Trophoblast cell (in vitro differentiated cells and primary cell): Measurements from ENCODE around the gene GALNT8.

Source experiments
- DNase-seq, 2 donors: peaks; one replicate each; pipeline ENCODE4 v3.0.0-alpha.2; 2016
- H2AFZ ChIP-seq: 2 replicates; pipeline ENCODE4 v1.6.1; 2013; ENCODE audit warnings: low read length, moderate library complexity, mild to moderate bottlenecking; ENCODE audit not compliant: insufficient read depth, poor library complexity
- H2AK5ac ChIP-seq: 2 replicates; pipeline ENCODE4 v1.6.1; 2013; ENCODE audit warnings: mild to moderate bottlenecking, low read length
- H2BK120ac ChIP-seq: 2 replicates; pipeline ENCODE4 v1.6.1; 2013; ENCODE audit warnings: low read length, mild to moderate bottlenecking, moderate library complexity; ENCODE audit not compliant: insufficient read depth, poor library complexity
- H2BK12ac ChIP-seq: 2 replicates; pipeline ENCODE4 v1.6.1; 2013; ENCODE audit warnings: mild to moderate bottlenecking, low read length, moderate library complexity
- H2BK5ac ChIP-seq: 2 replicates; pipeline ENCODE4 v1.6.1; 2013; ENCODE audit warnings: low read length, low read depth, moderate library complexity, mild to moderate bottlenecking; ENCODE audit not compliant: poor library complexity
- H3K14ac ChIP-seq: 2 replicates; pipeline ENCODE4 v1.6.1; 2013; ENCODE audit warnings: mild to moderate bottlenecking, low read length
- H3K18ac ChIP-seq: 2 replicates; pipeline ENCODE4 v1.6.1; 2013; ENCODE audit warnings: mild to moderate bottlenecking, low read length
- H3K23ac ChIP-seq: 2 replicates; pipeline ENCODE4 v1.6.1; 2013; ENCODE audit warnings: low read length
- H3K27ac ChIP-seq: 2 replicates; pipeline ENCODE4 v1.5.1; 2013; ENCODE audit warnings: low read depth, mild to moderate bottlenecking, inconsistent platforms, low read length, moderate library complexity
- H3K27me3 ChIP-seq: 2 replicates; pipeline ENCODE4 v1.6.1; 2013; ENCODE audit warnings: inconsistent platforms, mild to moderate bottlenecking, low read length, moderate library complexity; ENCODE audit not compliant: insufficient read depth
- H3K36me3 ChIP-seq, 2 experiments: 1 replicate in 1 of 2; 2 replicates in 1 of 2; pipeline ENCODE4 v1.6.1; 2013; ENCODE audit warnings: low read length in 2 of 2, mild to moderate bottlenecking in 2 of 2, moderate library complexity in 1 of 2; ENCODE audit not compliant: insufficient read depth in 2 of 2, control insufficient read depth in 1 of 2
- H3K4ac ChIP-seq: 2 replicates; pipeline ENCODE4 v1.6.1; 2013; ENCODE audit warnings: low read depth, mild to moderate bottlenecking, low read length, moderate library complexity
- H3K4me1 ChIP-seq, 2 experiments: 1 replicate in 1 of 2; 2 replicates in 1 of 2; pipeline ENCODE4 v1.6.1; 2013; ENCODE audit warnings: low read length in 2 of 2, mild to moderate bottlenecking in 2 of 2, moderate library complexity in 1 of 2; ENCODE audit not compliant: insufficient read depth in 2 of 2, control insufficient read depth in 1 of 2
- H3K4me2 ChIP-seq: 2 replicates; pipeline ENCODE4 v1.6.1; 2013; ENCODE audit warnings: inconsistent platforms, mild to moderate bottlenecking, low read length, moderate library complexity
- H3K4me3 ChIP-seq: 2 replicates; pipeline ENCODE4 v1.5.1; 2013; ENCODE audit warnings: mild to moderate bottlenecking, low read depth, low read length, inconsistent platforms
- H3K79me1 ChIP-seq: one replicate; pipeline ENCODE4 v1.6.1; 2013; ENCODE audit warnings: low read length
- H3K79me2 ChIP-seq: 2 replicates; pipeline ENCODE4 v1.6.1; 2013; ENCODE audit warnings: low read length, mild to moderate bottlenecking; ENCODE audit not compliant: control insufficient read depth, insufficient read depth, poor library complexity
- H3K9ac ChIP-seq: 2 replicates; pipeline ENCODE4 v1.6.1; 2013; ENCODE audit warnings: mild to moderate bottlenecking, low read length
- H3K9me3 ChIP-seq: 2 replicates; pipeline ENCODE4 v1.6.1; 2013; ENCODE audit warnings: low read depth, mild to moderate bottlenecking, control low read depth, inconsistent platforms, low read length; ENCODE audit not compliant: insufficient read depth
- H4K12ac ChIP-seq: 2 replicates; pipeline ENCODE4 v1.6.1; 2013; ENCODE audit warnings: low read depth, mild to moderate bottlenecking, low read length, moderate library complexity
- H4K8ac ChIP-seq: 2 replicates; pipeline ENCODE4 v1.6.1; 2013; ENCODE audit warnings: low read depth, mild to moderate bottlenecking, low read length, moderate library complexity
- H4K91ac ChIP-seq: one replicate; pipeline ENCODE4 v1.6.1; 2013; ENCODE audit warnings: low read depth, mild to moderate bottlenecking, low read length, moderate library complexity
- WGBS: extraction: QIAGEN DNeasy Blood & Tissue Kit; methylation state at CpG from one replicate; pipeline ENCODE4 v1.1.7; 2013; ENCODE audit warnings: missing lambda C conversion rate; ENCODE audit not compliant: insufficient read length, insufficient coverage; ENCODE audit errors: extremely low coverage; 5-methylcytosine and 5-hydroxymethylcytosine counted together

GALNT8 gene

DNA sequence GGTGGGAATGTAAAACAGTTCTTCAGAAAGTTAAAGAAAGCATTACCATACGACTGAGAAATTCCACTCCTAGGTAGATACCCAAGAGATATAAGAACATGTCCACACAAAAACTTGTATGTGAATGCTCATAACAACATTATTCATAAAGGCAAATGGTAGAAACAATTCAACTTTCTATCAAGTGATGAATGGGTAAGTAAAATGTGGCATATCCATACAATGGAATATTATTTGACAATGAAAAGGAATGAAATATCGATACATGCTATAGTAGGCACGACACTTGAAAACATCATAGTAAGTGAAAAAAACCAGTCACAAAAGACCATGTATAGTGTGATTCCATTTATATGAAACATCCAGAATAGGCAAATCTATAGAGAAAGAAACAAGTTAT, 71.3 kb downstream of the GALNT8 start:
- no CpG with 5 or more reads among the region's 3 CpGs for whole genome bisulfite sequencing
- Histone ChIP-seq H2BK5ac (no peak overlapping the region), H3K14ac (no peak overlapping the region), H4K91ac (no peak overlapping the region), H2AFZ (no peak overlapping the region), H3K4ac (no peak overlapping the region), H3K79me1 (no peaks in the 10 kb centered on the region), H3K4me2 (no peak overlapping the region), H3K9me3 (no peaks in the 10 kb centered on the region), H3K23ac (no peak overlapping the region), H3K18ac (no peak overlapping the region), H3K4me1 (no peaks in the 10 kb centered on the region), H2BK120ac (no peak overlapping the region), H3K9ac (no peak overlapping the region), H4K8ac (no peak overlapping the region), H3K4me3 (no peak overlapping the region), H3K27me3 (no peaks in the 10 kb centered on the region), H2BK12ac (no peak overlapping the region), H3K36me3 (no peaks in the 10 kb centered on the region), H2AK5ac (no peak overlapping the region), H4K12ac (no peak overlapping the region), H3K79me2 (no peaks in the 10 kb centered on the region), H3K27ac (no peak overlapping the region)
- no peak for DNase-seq

DNA sequence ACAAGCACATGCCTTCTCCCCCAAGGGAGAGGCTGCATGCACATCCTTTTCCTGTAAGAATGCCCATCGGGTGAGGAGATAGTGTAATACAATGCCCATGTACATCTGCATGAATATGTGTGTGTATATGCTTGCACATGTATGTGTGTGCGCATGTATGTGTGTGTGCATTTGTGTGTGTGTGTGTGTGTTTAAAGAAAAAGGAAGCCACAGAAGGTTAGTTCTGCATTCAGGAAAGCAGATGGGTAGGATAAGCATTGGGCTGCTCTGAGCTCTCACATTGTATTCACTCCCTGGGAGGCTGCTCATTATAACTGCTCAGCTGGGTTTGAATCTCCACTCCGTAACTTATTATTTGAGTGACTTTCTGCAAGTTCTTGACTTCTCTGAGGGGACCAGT, 74.3 kb downstream of the GALNT8 start:
- Histone ChIP-seq H3K27ac (no peak overlapping the region), H3K14ac (no peak overlapping the region), H3K9ac (peak overlapping the region; percentile 5), H4K12ac (no peak overlapping the region), H2AFZ (no peak overlapping the region), H2BK5ac (no peak overlapping the region), H4K91ac (no peak overlapping the region), H3K4me3 (no peak overlapping the region), H3K36me3 (no peaks in the 10 kb centered on the region), H3K9me3 (no peaks in the 10 kb centered on the region), H3K23ac (no peak overlapping the region), H2AK5ac (no peak overlapping the region), H3K4me1 (no peaks in the 10 kb centered on the region), H3K79me1 (no peaks in the 10 kb centered on the region), H3K79me2 (no peaks in the 10 kb centered on the region), H2BK12ac (no peak overlapping the region), H3K18ac (no peak overlapping the region), H3K4ac (no peak overlapping the region), H3K27me3 (no peaks in the 10 kb centered on the region), H3K4me2 (no peak overlapping the region), H2BK120ac (no peak overlapping the region), H4K8ac (no peak overlapping the region)
- DNase-seq, result no peak
- WGBS, result no CpG with 5 or more reads among the region's 3 CpGs

DNA sequence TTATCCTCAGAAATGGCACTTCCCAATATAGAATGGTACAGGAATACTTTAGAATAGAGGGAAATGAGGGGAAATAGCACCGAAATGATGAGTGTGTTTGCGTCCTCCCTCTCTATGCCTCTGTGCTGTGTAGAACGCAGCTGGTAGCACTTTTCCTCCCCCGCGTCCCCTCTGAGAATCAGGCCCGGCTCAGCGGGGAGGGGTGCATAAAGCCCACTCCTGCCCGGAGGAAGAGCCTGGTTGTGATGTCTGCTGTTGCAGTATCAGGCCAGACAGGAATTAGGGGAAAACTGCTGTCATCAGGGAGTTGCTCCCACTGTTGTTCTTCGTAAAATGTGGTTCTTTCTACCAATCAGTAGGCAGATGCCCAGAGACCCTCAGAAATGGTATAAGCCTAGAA, 76.0 kb downstream of the GALNT8 start:
- no peak overlapping the region for H3K14ac ChIP-seq
- H3K9me3 ChIP-seq, result no peaks in the 10 kb centered on the region
- H3K4me2 ChIP-seq, result no peak overlapping the region
- H2BK12ac ChIP-seq, result no peak overlapping the region
- no peak overlapping the region for H2AK5ac ChIP-seq
- H3K79me1 ChIP-seq, result no peaks in the 10 kb centered on the region
- no peak overlapping the region for H3K27ac ChIP-seq
- no peaks in the 10 kb centered on the region for H3K36me3 ChIP-seq
- H3K9ac ChIP-seq, result no peak overlapping the region
- H3K27me3 ChIP-seq, result no peaks in the 10 kb centered on the region
- H2BK5ac ChIP-seq, result no peak overlapping the region
- H3K79me2 ChIP-seq, result no peaks in the 10 kb centered on the region
- H3K4me1 ChIP-seq, result no peaks in the 10 kb centered on the region
- DNase-seq, result no peak
- no peak overlapping the region for H4K12ac ChIP-seq
- no CpG with 5 or more reads among the region's 9 CpGs for WGBS
- H3K18ac ChIP-seq, result no peak overlapping the region
- H3K23ac ChIP-seq, result no peak overlapping the region
- no peak overlapping the region for H3K4ac ChIP-seq
- H4K8ac ChIP-seq, result no peak overlapping the region
- no peak overlapping the region for H2BK120ac ChIP-seq
- no peak overlapping the region for H3K4me3 ChIP-seq
- H4K91ac ChIP-seq, result no peak overlapping the region
- H2AFZ ChIP-seq, result no peak overlapping the region

DNA sequence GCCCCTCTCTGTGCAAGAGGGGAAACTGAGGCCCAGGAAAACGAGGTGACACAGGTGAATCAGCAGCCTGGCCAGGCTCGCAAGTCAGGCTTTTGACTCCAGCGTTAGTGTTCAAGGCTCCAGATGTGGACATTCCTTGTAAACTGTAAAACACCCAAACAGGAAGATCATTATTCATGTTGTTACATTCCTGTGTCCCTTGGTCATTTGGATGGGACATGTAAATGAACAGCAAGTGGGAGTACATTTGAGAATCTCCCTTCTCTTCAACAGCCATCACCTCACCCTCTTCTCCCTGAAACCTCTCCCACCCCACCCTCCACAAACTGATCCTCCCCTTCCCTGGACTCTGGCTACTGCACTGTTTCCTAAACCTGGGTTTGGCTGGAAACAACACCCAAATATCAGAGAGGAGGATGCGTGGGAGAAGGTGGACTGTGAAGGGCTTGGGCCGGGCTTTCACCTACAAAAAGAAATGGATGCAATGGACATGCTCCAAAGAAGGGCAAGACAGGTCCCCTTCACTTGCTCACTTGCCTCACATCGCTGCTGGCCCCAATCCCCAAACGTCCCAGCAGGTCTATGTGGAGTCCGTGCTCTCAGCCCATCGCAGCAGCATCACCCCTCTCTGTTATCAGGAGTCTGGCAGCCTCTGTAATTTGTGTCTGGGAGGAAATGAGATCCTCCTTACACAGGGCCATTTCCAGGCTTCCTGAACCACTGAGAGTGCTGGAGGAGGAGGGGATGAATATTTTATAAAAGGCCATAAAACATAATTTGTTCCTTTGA, 76.7 kb downstream of the GALNT8 start:
- H3K79me1 ChIP-seq, result no peaks in the 10 kb centered on the region
- no peak overlapping the region for H3K4ac ChIP-seq
- no peak overlapping the region for H3K27ac ChIP-seq
- no peak overlapping the region for H4K8ac ChIP-seq
- H3K4me1 ChIP-seq, result no peaks in the 10 kb centered on the region
- no peak overlapping the region for H4K12ac ChIP-seq
- H3K14ac ChIP-seq, result no peak overlapping the region
- no peak overlapping the region for H2AK5ac ChIP-seq
- no peaks in the 10 kb centered on the region for H3K27me3 ChIP-seq
- no peak overlapping the region for H3K18ac ChIP-seq
- no peak overlapping the region for H3K4me3 ChIP-seq
- no peaks in the 10 kb centered on the region for H3K79me2 ChIP-seq
- H3K9ac ChIP-seq, result no peak overlapping the region
- no peak for DNase-seq
- no peak overlapping the region for H4K91ac ChIP-seq
- H2BK5ac ChIP-seq, result no peak overlapping the region
- no CpG with 5 or more reads among the region's 9 CpGs for WGBS
- H2BK120ac ChIP-seq, result no peak overlapping the region
- no peak overlapping the region for H3K4me2 ChIP-seq
- no peaks in the 10 kb centered on the region for H3K36me3 ChIP-seq
- no peak overlapping the region for H2AFZ ChIP-seq
- no peak overlapping the region for H3K23ac ChIP-seq
- no peak overlapping the region for H2BK12ac ChIP-seq
- H3K9me3 ChIP-seq, result no peaks in the 10 kb centered on the region
